B cell (primary cell): ENCODE results near the gene M1AP. TPM values are rescaled to one million over a fixed set of nuclear protein-coding genes. Genes with fewer than 3 reads are reported as not detected.

Experiments used
- ATAC-seq: fragments of 200-7000 bp; cut with Tn5 transposase; one replicate; pipeline ENCODE4 v1.10.0; 2021; ENCODE audit warnings: low read depth, mild to moderate bottlenecking, moderate number of reproducible peaks, moderate library complexity
- CTCF ChIA-PET: fragments of 350-600 bp; sonication (Branson Sonifier 250); formaldehyde crosslinking; loops from one replicate; lab custom pipeline; 2021; ENCODE audit warnings: antibody characterized with exemption, inconsistent platforms; lab: Charles Lee
- POLR2A ChIA-PET: fragments of 350-600 bp; sonication (Branson Sonifier 250); formaldehyde crosslinking; loops from one replicate; lab custom pipeline; 2021; ENCODE audit warnings: antibody characterized with exemption; lab: Charles Lee
- DNase-seq: peaks from one replicate; pipeline ENCODE4 v3.0.0; 2013
- H2AFZ ChIP-seq: 2 replicates; pipeline ENCODE4 v1.6.1; 2012; ENCODE audit warnings: mild to moderate bottlenecking, low read depth, low read length; ENCODE audit not compliant: insufficient read depth, poor library complexity, severe bottlenecking
- H3K27ac ChIP-seq, 2 donors: 1 replicate in 1 of 2; 2 replicates in 1 of 2; pipeline ENCODE4 v1.5.1; 2012 to 2013; ENCODE audit warnings: low read length in 2 of 2, mild to moderate bottlenecking in 2 of 2, moderate library complexity in 1 of 2
- H3K27me3 ChIP-seq, 4 experiments: fragments of 200-600 bp in 1 of 4; sonication (generic) in 1 of 4; replicated peaks in 1 of 4; 1 replicate in 2 of 4; 2 replicates in 2 of 4; pipeline versions ENCODE4 v1.6.1 to v1.7.0; 2013 to 2016; ENCODE audit warnings: low read length in 3 of 4, mild to moderate bottlenecking in 2 of 4, mixed read lengths in 1 of 4, moderate library complexity in 1 of 4; ENCODE audit not compliant: insufficient read depth in 4 of 4, control insufficient read depth in 3 of 4; ENCODE audit errors: control extremely low read depth in 1 of 4
- H3K36me3 ChIP-seq, 2 experiments: replicated peaks in 1 of 2; 1 replicate in 1 of 2; 2 replicates in 1 of 2; pipeline versions ENCODE4 v1.6.1 to v1.7.1; 2013; ENCODE audit warnings: low read length in 1 of 2; ENCODE audit not compliant: insufficient read depth in 2 of 2, control insufficient read depth in 1 of 2; ENCODE audit errors: control extremely low read depth in 1 of 2, extremely low read depth in 1 of 2
- H3K4me1 ChIP-seq, 2 donors: fragments of 200-600 bp in 1 of 2; sonication (generic) in 1 of 2; 1 replicate in 1 of 2; 2 replicates in 1 of 2; pipeline versions ENCODE4 v1.5.1 to v1.6.1; 2013 to 2017; ENCODE audit warnings: low read length in 2 of 2; ENCODE audit not compliant: control insufficient read depth in 2 of 2, insufficient read depth in 2 of 2
- H3K4me2 ChIP-seq: replicated peaks from 2 replicates; pipeline ENCODE3; 2012; ENCODE audit warnings: mild to moderate bottlenecking, low read depth, low read length; ENCODE audit not compliant: poor library complexity, severe bottlenecking
- H3K4me3 ChIP-seq, 5 experiments: fragments of 200-600 bp in 1 of 5; sonication (generic) in 1 of 5; 1 replicate in 3 of 5; 2 replicates in 2 of 5; pipeline versions ENCODE4 v1.5.1 to v1.7.0; 2011 to 2016; ENCODE audit warnings: low read length in 4 of 5, mild to moderate bottlenecking in 4 of 5, low read depth in 2 of 5, control low read depth in 1 of 5, moderate library complexity in 1 of 5; ENCODE audit not compliant: insufficient read depth in 1 of 5; ENCODE audit errors: control extremely low read depth in 1 of 5, extremely low read depth in 1 of 5
- H3K79me2 ChIP-seq: fragments of 200-600 bp; sonication (generic); one replicate; pipeline ENCODE4 v1.6.0; 2016; ENCODE audit warnings: low read length; ENCODE audit not compliant: control insufficient read depth, insufficient read depth
- H3K9ac ChIP-seq: fragments of 200-600 bp; sonication (generic); 2 replicates; pipeline ENCODE4 v1.6.1; 2017; ENCODE audit warnings: mild to moderate bottlenecking, low read length, moderate library complexity
- H3K9me3 ChIP-seq, 3 donors: one replicate each; pipeline versions ENCODE4 v1.6.1 to v1.7.1; 2013; ENCODE audit warnings: low read length in 2 of 3; ENCODE audit not compliant: control insufficient read depth in 2 of 3, insufficient read depth in 1 of 3; ENCODE audit errors: control extremely low read depth in 1 of 3
- H4K20me1 ChIP-seq: 2 replicates; pipeline ENCODE4 v1.6.0; 2012; ENCODE audit warnings: mild to moderate bottlenecking, low read length; ENCODE audit not compliant: insufficient read depth, control insufficient read depth, poor library complexity, severe bottlenecking
- H3K27ac Mint-ChIP-seq: one replicate; pipeline ENCODE4 v1.8.0; 2021; ENCODE audit warnings: mixed read lengths
- H3K27me3 Mint-ChIP-seq: one replicate; pipeline ENCODE4 v1.8.0; 2021; ENCODE audit warnings: mixed read lengths
- H3K4me1 Mint-ChIP-seq: one replicate; pipeline ENCODE4 v1.8.0; 2021; ENCODE audit warnings: mixed read lengths
- H3K4me3 Mint-ChIP-seq: one replicate; pipeline ENCODE4 v1.8.0; 2021; ENCODE audit warnings: mixed read lengths
- H3K9me3 Mint-ChIP-seq: one replicate; pipeline ENCODE4 v1.8.0; 2022; ENCODE audit warnings: mixed read lengths; ENCODE audit not compliant: insufficient read depth
- EZH2 ChIP-seq: IDR thresholded peaks from 2 replicates; pipeline ENCODE4 v1.6.1; 2012; ENCODE audit warnings: borderline replicate concordance, low read depth, mild to moderate bottlenecking, moderate library complexity, low read length; ENCODE audit not compliant: insufficient read depth, poor library complexity, severe bottlenecking
- WGBS: methylation state at CpG from one replicate; pipeline ENCODE4 v1.1.5; 2013; ENCODE audit warnings: missing lambda C conversion rate; ENCODE audit not compliant: insufficient coverage; 5-methylcytosine and 5-hydroxymethylcytosine counted together
- intact Hi-C: fragments of 100-400 bp; cut with micrococcal nuclease; formaldehyde crosslinking; loops from one replicate; pipeline ENCODE4 v1.10.0; 2022
- polyA plus RNA-seq: library from polyadenylated mRNA; depleted of rRNA; stranded (reverse); fragments of >200 nt; gene quantifications from 2 replicates; pipeline ENCODE4 v1.2.3, GENCODE V29; 2012
- total RNA-seq, 2 donors: library from RNA; stranded (reverse); fragments of 120-200 nt in 1 of 2; gene quantifications; 1 replicate in 1 of 2; 2 replicates in 1 of 2; pipeline versions ENCODE4 v1.2.3 to v1.2.4, GENCODE V29; 2013 to 2022
- TF ChIP-seq, protein P1 (sequence below): fragments of 200-600 bp; IDR thresholded peaks from one replicate; pipeline ENCODE4 v1.8.0; 2022; ENCODE audit warnings: antibody characterized with exemption, mild to moderate bottlenecking

The M1AP gene
- total and polyA plus RNA-seq, 2 donors (not counting 1 experiment from before 2014, with no cell fraction given) = 0.15 TPM; not detected in 1

DNA sequence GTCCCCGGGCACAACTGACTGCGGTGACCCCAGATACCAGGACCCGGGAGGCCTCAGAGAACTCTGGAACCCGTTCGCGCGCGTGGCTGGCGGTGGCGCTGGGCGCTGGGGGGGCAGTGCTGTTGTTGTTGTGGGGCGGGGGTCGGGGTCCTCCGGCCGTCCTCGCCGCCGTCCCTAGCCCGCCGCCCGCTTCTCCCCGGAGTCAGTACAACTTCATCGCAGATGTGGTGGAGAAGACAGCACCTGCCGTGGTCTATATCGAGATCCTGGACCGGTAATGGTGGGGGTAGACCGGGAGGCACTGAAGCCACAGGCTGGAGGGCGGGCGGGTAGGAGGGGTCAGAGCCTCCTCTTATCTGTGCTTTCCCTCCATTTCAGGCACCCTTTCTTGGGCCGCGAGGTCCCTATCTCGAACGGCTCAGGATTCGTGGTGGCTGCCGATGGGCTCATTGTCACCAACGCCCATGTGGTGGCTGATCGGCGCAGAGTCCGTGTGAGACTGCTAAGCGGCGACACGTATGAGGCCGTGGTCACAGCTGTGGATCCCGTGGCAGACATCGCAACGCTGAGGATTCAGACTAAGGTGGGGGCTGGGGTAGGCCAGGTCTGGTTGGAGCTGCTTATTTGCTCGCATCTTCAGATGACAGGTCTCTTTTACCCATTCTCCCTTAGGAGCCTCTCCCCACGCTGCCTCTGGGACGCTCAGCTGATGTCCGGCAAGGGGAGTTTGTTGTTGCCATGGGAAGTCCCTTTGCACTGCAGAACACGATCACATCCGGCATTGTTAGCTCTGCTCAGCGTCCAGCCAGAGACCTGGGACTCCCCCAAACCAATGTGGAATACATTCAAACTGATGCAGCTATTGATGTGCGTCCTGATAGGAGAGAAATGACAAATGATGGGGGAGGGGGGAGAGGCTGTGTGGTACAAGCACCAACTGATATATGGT is 117.6 kb downstream of the M1AP start:
- Histone ChIP-seq H4K20me1 (peaks cover 17% of the 10 kb centered on the region), H3K4me1 (peaks cover 39 to 49% of the 10 kb centered on the region in 2 donors), H2AFZ (peak overlapping the region; percentile 81), H3K36me3 (peaks cover 0 to 47% of the 10 kb centered on the region in 2 experiments), H3K27me3 (no peaks in the 10 kb centered on the region), H3K4me2 (peak overlapping the region; percentile 95), H3K79me2 (peaks cover 31% of the 10 kb centered on the region), H3K4me3 (peak overlapping the region; percentile 62 to 98 (median 70)), H3K9ac (peak overlapping the region; percentile 78), H3K27ac (peak overlapping the region; percentile 84 to 90), H3K9me3 (no peaks in the 10 kb centered on the region)
- Mint-ChIP-seq H3K4me1 (peaks cover 43% of the 10 kb centered on the region), H3K9me3 (no peaks in the 10 kb centered on the region), H3K4me3 (peak overlapping the region; percentile 97), H3K27me3 (no peaks in the 10 kb centered on the region), H3K27ac (peak overlapping the region; percentile 96)
- DNase-seq (peak; percentile 77), ATAC-seq (peak; percentile 9)
- POLR2A ChIA-PET = interaction anchor here (0.9 to 2.7 kb wide), 14 partner anchors 9 to 1246 kb away, joined by 3 to 19 read pairs (median 6); partner anchors contain the start of genes CCDC142, FBXO41, INO80B and LBX2
- under 1% methylated on average over 50 of the region's 54 CpGs for WGBS
- TF ChIP-seq, protein P1, sequence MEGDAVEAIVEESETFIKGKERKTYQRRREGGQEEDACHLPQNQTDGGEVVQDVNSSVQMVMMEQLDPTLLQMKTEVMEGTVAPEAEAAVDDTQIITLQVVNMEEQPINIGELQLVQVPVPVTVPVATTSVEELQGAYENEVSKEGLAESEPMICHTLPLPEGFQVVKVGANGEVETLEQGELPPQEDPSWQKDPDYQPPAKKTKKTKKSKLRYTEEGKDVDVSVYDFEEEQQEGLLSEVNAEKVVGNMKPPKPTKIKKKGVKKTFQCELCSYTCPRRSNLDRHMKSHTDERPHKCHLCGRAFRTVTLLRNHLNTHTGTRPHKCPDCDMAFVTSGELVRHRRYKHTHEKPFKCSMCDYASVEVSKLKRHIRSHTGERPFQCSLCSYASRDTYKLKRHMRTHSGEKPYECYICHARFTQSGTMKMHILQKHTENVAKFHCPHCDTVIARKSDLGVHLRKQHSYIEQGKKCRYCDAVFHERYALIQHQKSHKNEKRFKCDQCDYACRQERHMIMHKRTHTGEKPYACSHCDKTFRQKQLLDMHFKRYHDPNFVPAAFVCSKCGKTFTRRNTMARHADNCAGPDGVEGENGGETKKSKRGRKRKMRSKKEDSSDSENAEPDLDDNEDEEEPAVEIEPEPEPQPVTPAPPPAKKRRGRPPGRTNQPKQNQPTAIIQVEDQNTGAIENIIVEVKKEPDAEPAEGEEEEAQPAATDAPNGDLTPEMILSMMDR = no peak
- no peak for TF ChIP-seq EZH2
- CTCF ChIA-PET = interaction anchor here (1.0 to 9.6 kb wide), 16 partner anchors 9 to 383 kb away, joined by 3 to 71 read pairs (median 6); partner anchors contain the start of genes BOLA3, CCDC142, INO80B and PCGF1
- intact Hi-C loops = loop anchor here (1.0 to 5.0 kb wide), 3 partner anchors 24 to 56 kb away; partner anchors contain the start of genes DOK1 and LBX2
